Mesenchymal stem cell (in vitro differentiated cells and primary cell): ENCODE data around the gene USP9X.
"Not testable (repeated sequence)": the region's sequence is repeated elsewhere in the genome, so short reads cannot be mapped to it uniquely, and the experiment has no call there.

ENCODE experiments used
- DNase-seq: peaks from one replicate; pipeline ENCODE4 v3.0.0-alpha.2; 2013
- H2AFZ ChIP-seq: one replicate; pipeline ENCODE4 v1.6.1; 2013; ENCODE audit warnings: low read depth, mild to moderate bottlenecking, control low read depth, inconsistent platforms, low read length, moderate library complexity
- H2AK5ac ChIP-seq: 2 replicates; pipeline ENCODE4 v1.6.1; 2013; ENCODE audit warnings: low read length, moderate library complexity, mild to moderate bottlenecking, inconsistent platforms; ENCODE audit not compliant: severe bottlenecking
- H2BK120ac ChIP-seq: one replicate; pipeline ENCODE4 v1.6.1; 2013; ENCODE audit warnings: low read depth, mild to moderate bottlenecking, inconsistent platforms, low read length, moderate library complexity
- H2BK12ac ChIP-seq, 2 experiments: one replicate each; pipeline ENCODE4 v1.6.1; 2013; ENCODE audit warnings: inconsistent platforms in 2 of 2, low read length in 2 of 2, mild to moderate bottlenecking in 2 of 2, moderate library complexity in 2 of 2, control low read depth in 1 of 2
- H2BK15ac ChIP-seq: one replicate; pipeline ENCODE4 v1.6.1; 2013; ENCODE audit warnings: mild to moderate bottlenecking, low read depth, inconsistent platforms; ENCODE audit not compliant: poor library complexity, severe bottlenecking
- H2BK5ac ChIP-seq: 2 replicates; pipeline ENCODE4 v1.6.1; 2013; ENCODE audit warnings: low read depth, mild to moderate bottlenecking, low read length, control low read depth, inconsistent platforms; ENCODE audit not compliant: poor library complexity, severe bottlenecking
- H3K14ac ChIP-seq, 2 experiments: one replicate each; pipeline ENCODE4 v1.6.1; 2013; ENCODE audit warnings: inconsistent platforms in 2 of 2, low read length in 2 of 2, control low read depth in 1 of 2, mild to moderate bottlenecking in 1 of 2, moderate library complexity in 1 of 2
- H3K18ac ChIP-seq, 2 experiments: one replicate each; pipeline ENCODE4 v1.6.1; 2013; ENCODE audit warnings: inconsistent platforms in 2 of 2, low read length in 2 of 2, control low read depth in 1 of 2, low read depth in 1 of 2, mild to moderate bottlenecking in 1 of 2
- H3K23ac ChIP-seq, 2 experiments: one replicate each; pipeline ENCODE4 v1.6.1; 2013; ENCODE audit warnings: inconsistent platforms in 2 of 2, low read length in 2 of 2, mild to moderate bottlenecking in 2 of 2, moderate library complexity in 2 of 2, control low read depth in 1 of 2
- H3K27ac ChIP-seq: 2 replicates; pipeline ENCODE4 v1.5.1; 2013; ENCODE audit warnings: mild to moderate bottlenecking, moderate library complexity, low read length, control low read depth, inconsistent platforms; ENCODE audit not compliant: poor library complexity, severe bottlenecking
- H3K27me3 ChIP-seq, 2 experiments: 2 replicates each; pipeline versions ENCODE4 v1.6.1 to v1.7.0; 2013; ENCODE audit warnings: low read length in 2 of 2, mild to moderate bottlenecking in 2 of 2, moderate library complexity in 2 of 2, control low read depth in 1 of 2, inconsistent platforms in 1 of 2; ENCODE audit not compliant: control insufficient read depth in 1 of 2, insufficient read depth in 1 of 2
- H3K36me3 ChIP-seq, 2 experiments: 2 replicates each; pipeline versions ENCODE4 v1.6.1 to v1.7.0; 2013; ENCODE audit warnings: low read length in 2 of 2, control low read depth in 1 of 2, inconsistent platforms in 1 of 2, low read depth in 1 of 2, mild to moderate bottlenecking in 1 of 2; ENCODE audit not compliant: insufficient read depth in 2 of 2, control insufficient read depth in 1 of 2
- H3K4ac ChIP-seq, 2 experiments: one replicate each; pipeline ENCODE4 v1.6.1; 2013; ENCODE audit warnings: inconsistent platforms in 2 of 2, low read length in 2 of 2, mild to moderate bottlenecking in 2 of 2, moderate library complexity in 2 of 2, control low read depth in 1 of 2, low read depth in 1 of 2
- H3K4me1 ChIP-seq: 2 replicates; pipeline ENCODE4 v1.6.1; 2013; ENCODE audit warnings: low read depth, low read length, control low read depth; ENCODE audit not compliant: control insufficient read depth, insufficient read depth
- H3K4me2 ChIP-seq: 2 replicates; pipeline ENCODE4 v1.6.1; 2013; ENCODE audit warnings: low read length, mild to moderate bottlenecking, inconsistent platforms; ENCODE audit not compliant: poor library complexity, severe bottlenecking
- H3K4me3 ChIP-seq, 2 experiments: 2 replicates each; pipeline versions ENCODE4 v1.5.1 to v1.7.0; 2013; ENCODE audit warnings: low read length in 2 of 2, mild to moderate bottlenecking in 2 of 2, control low read depth in 1 of 2, low read depth in 1 of 2; ENCODE audit not compliant: insufficient read depth in 1 of 2
- H3K79me1 ChIP-seq: replicated peaks from 2 replicates; pipeline ENCODE4 v1.6.1; 2013; ENCODE audit warnings: mild to moderate bottlenecking, control low read depth, low read length, inconsistent platforms; ENCODE audit not compliant: poor library complexity, severe bottlenecking
- H3K9ac ChIP-seq: 2 replicates; pipeline ENCODE4 v1.7.0; 2013; ENCODE audit warnings: mild to moderate bottlenecking, low read length, moderate library complexity
- H3K9me3 ChIP-seq: 2 replicates; pipeline ENCODE4 v1.7.0; 2013; ENCODE audit warnings: mild to moderate bottlenecking, low read length; ENCODE audit not compliant: control insufficient read depth
- H4K8ac ChIP-seq: one replicate; pipeline ENCODE4 v1.6.1; 2013; ENCODE audit warnings: inconsistent platforms, mild to moderate bottlenecking, low read length, moderate library complexity
- H4K91ac ChIP-seq: one replicate; pipeline ENCODE4 v1.6.1; 2013; ENCODE audit warnings: mild to moderate bottlenecking, low read length, inconsistent platforms
- WGBS: methylation state at CpG from one replicate; pipeline ENCODE4 v1.1.7; 2013; ENCODE audit warnings: mixed read lengths; 5-methylcytosine and 5-hydroxymethylcytosine counted together

USP9X gene

DNA sequence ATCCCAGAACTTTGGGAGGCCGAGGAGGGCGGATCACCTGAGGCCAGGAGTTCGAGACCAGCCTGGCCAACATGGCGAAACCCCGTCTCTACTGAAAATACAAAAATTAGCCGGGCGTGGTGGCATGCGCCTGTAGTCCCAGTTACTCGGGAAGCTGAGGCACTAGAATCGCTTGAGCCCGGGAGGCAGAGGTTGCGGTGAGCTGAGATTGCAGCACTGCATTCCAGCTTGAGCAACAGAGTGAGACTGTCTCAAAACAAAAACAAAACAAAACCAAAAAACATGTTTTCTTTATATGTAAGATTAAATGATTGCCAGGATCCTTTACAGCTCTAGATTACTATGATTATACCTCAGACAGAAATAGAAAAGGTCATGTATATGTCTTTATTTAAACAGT, 66.5 kb downstream of the USP9X start:
- H3K9ac ChIP-seq, H3K79me1 ChIP-seq, H3K27me3 ChIP-seq, H3K27ac ChIP-seq, H3K18ac ChIP-seq, H2AFZ ChIP-seq, H3K4me3 ChIP-seq, H3K23ac ChIP-seq, H2BK120ac ChIP-seq, H3K4me1 ChIP-seq, H4K8ac ChIP-seq, H2AK5ac ChIP-seq, H3K4me2 ChIP-seq, H2BK15ac ChIP-seq, H3K4ac ChIP-seq, H2BK5ac ChIP-seq, H2BK12ac ChIP-seq, H4K91ac ChIP-seq, DNase-seq, H3K9me3 ChIP-seq, H3K14ac ChIP-seq: not testable (repeated sequence)
- H3K36me3 ChIP-seq = peaks cover 0 to 89% of the 10 kb centered on the region in 2 experiments
- 98% methylated on average over 11 of the region's 12 CpGs for WGBS

- Histone ChIP-seq H3K9me3 (no peaks in the 10 kb centered on the region), H4K8ac (no peak overlapping the region), H3K36me3 (peaks cover 0 to 94% of the 10 kb centered on the region in 2 experiments), H3K4me1 (no peaks in the 10 kb centered on the region), H3K23ac (no peak overlapping the region), H3K79me1 (peaks cover 1% of the 10 kb centered on the region), H3K14ac (no peak overlapping the region), H2BK5ac (no peak overlapping the region), H3K18ac (no peak overlapping the region), H2AFZ (no peak overlapping the region), H4K91ac (no peak overlapping the region), H2BK120ac (no peak overlapping the region), H2BK12ac (no peak overlapping the region), H3K4me2 (no peak overlapping the region), H3K4ac (no peak overlapping the region), H3K27me3 (peaks cover 0 to 4% of the 10 kb centered on the region in 2 experiments), H3K27ac (no peak overlapping the region), H3K4me3 (no peak overlapping the region), H2BK15ac (no peak overlapping the region), H3K9ac (no peak overlapping the region), H2AK5ac (no peak overlapping the region)
- DNase-seq = no peak
- WGBS = 100% methylated on average over 1 of the region's 4 CpGs
Observed at GRCh38 chrX:41152221-41152620, 67.0 kb downstream of the USP9X start.

DNA sequence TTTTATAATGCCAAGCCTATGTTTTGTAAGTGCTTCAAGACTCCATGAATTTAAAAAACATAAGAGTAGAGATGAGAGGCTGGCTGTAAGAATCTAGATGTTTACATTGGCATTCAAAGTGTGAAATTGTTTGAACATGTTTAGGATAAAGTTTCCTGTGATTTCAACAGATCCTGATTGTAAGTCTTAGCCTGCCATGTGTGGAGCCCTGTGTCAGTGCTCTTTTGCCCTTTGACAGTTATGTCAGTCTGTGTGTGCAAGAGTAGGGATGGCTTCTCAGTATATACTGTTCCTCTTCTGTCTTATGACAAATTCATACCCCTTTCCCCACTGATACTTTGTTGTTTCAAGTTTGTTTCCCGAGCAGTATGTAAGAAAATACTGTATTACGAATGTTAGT, 68.2 kb downstream of the USP9X start:
- no peak overlapping the region for H2BK12ac ChIP-seq
- H2BK120ac ChIP-seq = no peak overlapping the region
- no peak overlapping the region for H3K18ac ChIP-seq
- no peak overlapping the region for H4K91ac ChIP-seq
- no peak overlapping the region for H3K27ac ChIP-seq
- no peak overlapping the region for H3K14ac ChIP-seq
- H4K8ac ChIP-seq = no peak overlapping the region
- peaks cover 0 to 4% of the 10 kb centered on the region in 2 experiments for H3K27me3 ChIP-seq
- no peak overlapping the region for H3K4me2 ChIP-seq
- H2AFZ ChIP-seq = no peak overlapping the region
- no peak overlapping the region for H2BK5ac ChIP-seq
- peaks cover 6% of the 10 kb centered on the region for H3K79me1 ChIP-seq
- no peak overlapping the region for H3K9ac ChIP-seq
- H2BK15ac ChIP-seq = no peak overlapping the region
- H3K4me3 ChIP-seq = no peak overlapping the region
- DNase-seq = peak; percentile 30
- H3K36me3 ChIP-seq = peaks cover 0 to 94% of the 10 kb centered on the region in 2 experiments
- no peaks in the 10 kb centered on the region for H3K9me3 ChIP-seq
- H3K4me1 ChIP-seq = no peaks in the 10 kb centered on the region
- no CpG with 5 or more reads among the region's 2 CpGs for WGBS
- H2AK5ac ChIP-seq = no peak overlapping the region
- no peak overlapping the region for H3K23ac ChIP-seq
- H3K4ac ChIP-seq = no peak overlapping the region

DNA sequence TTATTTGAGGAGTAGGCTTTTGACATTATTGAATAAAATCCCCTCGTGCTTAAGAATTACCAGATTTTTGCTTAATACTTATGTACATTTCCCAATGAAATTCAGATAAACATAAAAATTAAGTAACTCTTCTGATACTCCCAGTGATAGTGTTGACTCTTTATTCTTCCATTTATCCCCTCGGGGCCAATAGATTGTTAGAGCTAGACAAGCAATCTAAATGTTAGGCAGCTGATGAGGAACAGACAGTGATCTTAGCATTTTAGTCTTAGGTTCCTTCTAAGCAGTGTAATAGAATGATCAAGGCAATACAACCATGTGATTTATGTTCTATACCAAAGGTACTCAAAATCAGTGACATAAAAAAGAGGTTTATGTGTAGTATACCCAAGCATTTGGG, 68.7 kb downstream of the USP9X start:
- H2AFZ ChIP-seq = no peak overlapping the region
- no peaks in the 10 kb centered on the region for H3K9me3 ChIP-seq
- H2BK15ac ChIP-seq = no peak overlapping the region
- no peak overlapping the region for H3K4me2 ChIP-seq
- DNase-seq = no peak
- peaks cover 0 to 94% of the 10 kb centered on the region in 2 experiments for H3K36me3 ChIP-seq
- no peak overlapping the region for H2BK120ac ChIP-seq
- H3K4me1 ChIP-seq = no peaks in the 10 kb centered on the region
- no peak overlapping the region for H2AK5ac ChIP-seq
- H3K9ac ChIP-seq = no peak overlapping the region
- H3K18ac ChIP-seq = no peak overlapping the region
- peaks cover 6% of the 10 kb centered on the region for H3K79me1 ChIP-seq
- WGBS = no CpG with 5 or more reads among the region's 2 CpGs
- H2BK12ac ChIP-seq = no peak overlapping the region
- H3K4ac ChIP-seq = no peak overlapping the region
- no peak overlapping the region for H4K8ac ChIP-seq
- H2BK5ac ChIP-seq = no peak overlapping the region
- no peak overlapping the region for H4K91ac ChIP-seq
- H3K4me3 ChIP-seq = no peak overlapping the region
- no peak overlapping the region for H3K27ac ChIP-seq
- peaks cover 0 to 4% of the 10 kb centered on the region in 2 experiments for H3K27me3 ChIP-seq
- no peak overlapping the region for H3K23ac ChIP-seq
- no peak overlapping the region for H3K14ac ChIP-seq
